IMR-90 (cell line): ENCODE measurements around the gene TMCC1. TPM values are rescaled to one million over a fixed set of nuclear protein-coding genes. Genes with fewer than 3 reads are reported as not detected.

ENCODE experiments used
- ATAC-seq: fragments of 200-7000 bp; cut with Tn5 transposase; 2 replicates; pipeline ENCODE4 v1.9.1; 2020; ENCODE audit warnings: low read depth, mild to moderate bottlenecking, moderate library complexity
- BruUV-seq: library from RNA; stranded (reverse); fragments of 400-500 nt; replicated peaks from 2 replicates; lab custom pipeline; 2021; lab: Mats Ljungman, UMichigan
- CTCF ChIA-PET: fragments of 300-600 bp; formaldehyde crosslinking; extraction: SDS; loops from one replicate; lab custom pipeline; 2021; ENCODE audit warnings: antibody characterized with exemption; lab: Yijun Ruan, JAX
- POLR2A ChIA-PET: fragments of 300-600 bp; sonication (Branson Sonifier 250); formaldehyde crosslinking; loops from one replicate; lab custom pipeline; 2022; ENCODE audit warnings: antibody characterized with exemption; ENCODE audit not compliant: unreplicated experiment; lab: Charles Lee
- DNase-seq: peaks from one replicate; pipeline ENCODE4 v3.0.0; 2013
- H2AFZ ChIP-seq: replicated peaks from 2 replicates; pipeline ENCODE3; 2013; ENCODE audit warnings: low read length, mild to moderate bottlenecking; ENCODE audit not compliant: poor library complexity
- H2AK5ac ChIP-seq: 2 replicates; pipeline ENCODE4 v1.6.1; 2013; ENCODE audit warnings: low read depth, low read length, inconsistent platforms
- H2AK9ac ChIP-seq: replicated peaks from 2 replicates; pipeline ENCODE3; 2013; ENCODE audit warnings: mild to moderate bottlenecking, low read depth, low read length, moderate library complexity; ENCODE audit not compliant: poor library complexity
- H2BK120ac ChIP-seq: 2 replicates; pipeline ENCODE4 v1.6.1; 2013; ENCODE audit warnings: low read depth, low read length, inconsistent platforms
- H2BK15ac ChIP-seq: 3 replicates; pipeline ENCODE4 v1.6.1; 2013; ENCODE audit warnings: low read depth, low read length, inconsistent platforms
- H2BK20ac ChIP-seq: 2 replicates; pipeline ENCODE4 v1.6.1; 2013; ENCODE audit warnings: low read depth, mild to moderate bottlenecking, inconsistent platforms, low read length, moderate library complexity
- H2BK5ac ChIP-seq: 2 replicates; pipeline ENCODE4 v1.6.1; 2013; ENCODE audit warnings: mild to moderate bottlenecking, low read depth, low read length, inconsistent platforms; ENCODE audit not compliant: poor library complexity, severe bottlenecking
- H3K14ac ChIP-seq: replicated peaks from 2 replicates; pipeline ENCODE4 v1.6.1; 2013; ENCODE audit warnings: low read depth, low read length, inconsistent platforms
- H3K18ac ChIP-seq: 2 replicates; pipeline ENCODE4 v1.6.1; 2013; ENCODE audit warnings: low read depth, low read length, control low read depth
- H3K23ac ChIP-seq: 2 replicates; pipeline ENCODE4 v1.6.1; 2013; ENCODE audit warnings: low read depth, low read length, inconsistent platforms
- H3K27ac ChIP-seq: 2 replicates; pipeline ENCODE4 v1.5.1; 2013; ENCODE audit warnings: mild to moderate bottlenecking, control low read depth, low read length; ENCODE audit not compliant: insufficient read depth
- H3K27me3 ChIP-seq: 2 replicates; pipeline ENCODE4 v1.6.1; 2013; ENCODE audit warnings: low read length; ENCODE audit not compliant: control insufficient read depth, insufficient read depth
- H3K36me3 ChIP-seq: 2 replicates; pipeline ENCODE4 v1.6.1; 2013; ENCODE audit warnings: low read length, mixed read lengths; ENCODE audit not compliant: control insufficient read depth, insufficient read depth
- H3K4ac ChIP-seq: 2 replicates; pipeline ENCODE4 v1.6.1; 2013; ENCODE audit warnings: low read depth, low read length, inconsistent platforms
- H3K4me1 ChIP-seq: 2 replicates; pipeline ENCODE4 v1.6.1; 2013; ENCODE audit warnings: low read length, mixed read lengths; ENCODE audit not compliant: control insufficient read depth, insufficient read depth
- H3K4me2 ChIP-seq: 2 replicates; pipeline ENCODE4 v1.6.1; 2013; ENCODE audit warnings: low read depth, mild to moderate bottlenecking, control low read depth, low read length, moderate library complexity
- H3K4me3 ChIP-seq: 2 replicates; pipeline ENCODE4 v1.5.1; 2013; ENCODE audit warnings: low read depth, mild to moderate bottlenecking, control low read depth, low read length, moderate library complexity; ENCODE audit not compliant: insufficient read depth
- H3K56ac ChIP-seq: 2 replicates; pipeline ENCODE4 v1.6.1; 2013; ENCODE audit warnings: low read length, inconsistent platforms; ENCODE audit not compliant: insufficient read depth; ENCODE audit errors: extremely low read depth
- H3K79me1 ChIP-seq, 2 experiments: 2 replicates each; pipeline ENCODE4 v1.6.1; 2013; ENCODE audit warnings: low read length in 2 of 2, inconsistent platforms in 1 of 2, low read depth in 1 of 2
- H3K9ac ChIP-seq: 2 replicates; pipeline ENCODE4 v1.6.1; 2013; ENCODE audit warnings: low read depth, low read length, control low read depth
- H3K9me1 ChIP-seq: 2 replicates; pipeline ENCODE4 v1.6.1; 2013; ENCODE audit warnings: low read length, inconsistent platforms; ENCODE audit not compliant: insufficient read depth
- H3K9me3 ChIP-seq: 2 replicates; pipeline ENCODE4 v1.6.1; 2013; ENCODE audit warnings: low read length; ENCODE audit not compliant: control insufficient read depth, insufficient read depth
- H4K20me1 ChIP-seq: 2 replicates; pipeline ENCODE4 v1.6.1; 2013; ENCODE audit warnings: low read length, inconsistent platforms; ENCODE audit not compliant: insufficient read depth
- H4K5ac ChIP-seq: 2 replicates; pipeline ENCODE4 v1.6.1; 2013; ENCODE audit warnings: mild to moderate bottlenecking, low read depth, low read length, control low read depth
- H4K8ac ChIP-seq, 2 experiments: 2 replicates each; pipeline ENCODE4 v1.6.1; 2013; ENCODE audit warnings: low read depth in 2 of 2, low read length in 2 of 2, control low read depth in 1 of 2, inconsistent platforms in 1 of 2
- H4K91ac ChIP-seq: 2 replicates; pipeline ENCODE4 v1.6.1; 2013; ENCODE audit warnings: low read depth, low read length, inconsistent platforms; ENCODE audit not compliant: insufficient read depth
- CEBPB ChIP-seq: IDR thresholded peaks from 2 replicates; pipeline ENCODE4 v1.6.1; 2012; ENCODE audit warnings: low read depth, low read length, improper control_type of control experiment
- MXI1 ChIP-seq: IDR thresholded peaks from 2 replicates; pipeline ENCODE4 v1.6.1; 2012; ENCODE audit warnings: low read depth, mild to moderate bottlenecking, low read length, moderate library complexity, borderline replicate concordance
- NFE2L2 ChIP-seq: fragments of 150-350 bp; IDR thresholded peaks from 2 replicates; pipeline ENCODE4 v1.6.1; 2016; ENCODE audit warnings: low read depth, mild to moderate bottlenecking, low read length
- RAD21 ChIP-seq: IDR thresholded peaks from 2 replicates; pipeline ENCODE4 v1.6.1; 2012; ENCODE audit warnings: low read length, improper control_type of control experiment
- RCOR1 ChIP-seq: IDR thresholded peaks from 2 replicates; pipeline ENCODE4 v1.6.1; 2012; ENCODE audit warnings: mild to moderate bottlenecking, low read length, improper control_type of control experiment; ENCODE audit not compliant: insufficient replicate concordance
- RFX5 ChIP-seq: IDR thresholded peaks from 2 replicates; pipeline ENCODE4 v1.8.0; 2012; ENCODE audit warnings: low read depth, mild to moderate bottlenecking, low read length, moderate library complexity
- SMC3 ChIP-seq: fragments of 150-350 bp; IDR thresholded peaks from 2 replicates; pipeline ENCODE4 v1.6.1; 2016; ENCODE audit warnings: low read depth, mild to moderate bottlenecking, antibody characterized with exemption, low read length, moderate library complexity
- WGBS, 2 experiments: methylation state at CpG; one replicate each; pipeline versions ENCODE4 v1.1.5 to v1.1.7; 2013; ENCODE audit warnings: missing lambda C conversion rate in 2 of 2; ENCODE audit not compliant: insufficient read length in 1 of 2; ENCODE audit errors: extremely low coverage in 2 of 2; 5-methylcytosine and 5-hydroxymethylcytosine counted together
- dilution Hi-C: fragments of 300-500 bp; cut with HindIII; formaldehyde crosslinking; loops from one replicate; pipeline ENCODE4 v1.14.3; 2018; ENCODE audit warnings: low sequenced_read_pairs; ENCODE audit not compliant: unreplicated experiment
- in situ Hi-C: fragments of 300-500 bp; cut with MboI; formaldehyde crosslinking; loops from 3 replicates; pipeline ENCODE4 v1.14.3; 2019; ENCODE audit warnings: low sequenced_read_pairs, inconsistent platforms, mixed read lengths
- intact Hi-C: fragments of 100-400 bp; cut with micrococcal nuclease; formaldehyde crosslinking; loops from 2 replicates; pipeline ENCODE4 v1.10.0; 2022
- polyA plus RNA-seq, 3 experiments: library from polyadenylated mRNA; depleted of rRNA; stranded (reverse); fragments of >200 nt; gene quantifications; 2 replicates each; pipeline ENCODE4 v1.2.3, GENCODE V29; 2012; ENCODE audit warnings: low replicate concordance in 1 of 3
- total RNA-seq: library from RNA; depleted of rRNA; stranded (reverse); fragments of >200 nt; gene quantifications from 2 replicates; pipeline ENCODE4 v1.2.3, GENCODE V29; 2012
- TF ChIP-seq, protein P1 (sequence below): conservative IDR thresholded peaks from 2 replicates; pipeline ENCODE4 v1.5.1; 2012; ENCODE audit warnings: mild to moderate bottlenecking, low read depth, low read length, improper control_type of control experiment
- TF ChIP-seq, protein P2 (sequence below): fragments of 150-350 bp; IDR thresholded peaks from 2 replicates; pipeline ENCODE4 v1.6.1; 2017; ENCODE audit warnings: mild to moderate bottlenecking, antibody characterized with exemption, low read length, low read depth

The TMCC1 gene
- total and polyA plus RNA-seq, 2 of the 4 experiments (the other 2 are of a cell fraction): 5.0 to 7.3 TPM

DNA sequence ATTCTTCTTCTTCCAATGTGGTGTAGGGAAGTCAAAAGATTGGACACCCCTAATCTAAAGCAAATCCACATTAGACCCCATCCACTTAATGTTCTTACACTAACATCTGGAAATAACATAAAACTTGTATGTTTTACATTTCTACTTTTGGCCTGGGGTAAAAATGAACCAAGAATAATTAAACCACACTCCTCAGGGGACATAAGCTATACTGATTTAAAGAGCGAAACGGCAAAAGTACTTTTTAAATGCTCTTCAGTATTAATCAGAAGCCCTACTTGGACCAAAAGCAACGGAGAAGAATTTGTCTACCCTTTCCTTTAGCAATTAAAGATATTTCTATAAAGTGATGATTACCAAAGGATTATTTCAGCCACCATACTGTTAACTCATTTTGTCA lies 123.9 kb downstream of the TMCC1 start:
- intact Hi-C loops (no loop called here), dilution Hi-C loops (no loop called here), in situ Hi-C loops (no loop called here)
- no peak overlapping the region for H4K5ac ChIP-seq
- no peaks in the 10 kb centered on the region; a peak in 2 of 4 replicates for H3K79me1 ChIP-seq
- H4K91ac ChIP-seq: no peak overlapping the region
- DNase-seq (no peak), ATAC-seq (no peak)
- H3K56ac ChIP-seq: no peak overlapping the region
- 0 out of 2 replicates have a peak, but pooled peaks cover 1% of the 10 kb centered on the region for H3K4me1 ChIP-seq
- no peak overlapping the region for H2BK120ac ChIP-seq
- no peak overlapping the region for H3K23ac ChIP-seq
- H3K18ac ChIP-seq: no peak overlapping the region
- no peaks in the 10 kb centered on the region; the same call in 1 of the 2 replicates for H4K20me1 ChIP-seq
- H2AK5ac ChIP-seq: no peak overlapping the region
- no CpG with 5 or more reads among the region's 3 CpGs for WGBS, 2 experiments
- CTCF ChIA-PET: interaction anchor here (0.6 kb wide), 1 partner anchor 164 kb away, joined by 3 read pairs; no protein-coding TSS in a partner anchor
- POLR2A ChIA-PET: no interaction called here
- no peak overlapping the region for H2AK9ac ChIP-seq
- no peak overlapping the region for H2BK5ac ChIP-seq
- no peaks in the 10 kb centered on the region for H3K9me3 ChIP-seq
- TF ChIP-seq RFX5 (no peak), NFE2L2 (no peak), RCOR1 (no peak), CEBPB (no peak), SMC3 (no peak), RAD21 (no peak), MXI1 (no peak)
- TF ChIP-seq, protein P1, sequence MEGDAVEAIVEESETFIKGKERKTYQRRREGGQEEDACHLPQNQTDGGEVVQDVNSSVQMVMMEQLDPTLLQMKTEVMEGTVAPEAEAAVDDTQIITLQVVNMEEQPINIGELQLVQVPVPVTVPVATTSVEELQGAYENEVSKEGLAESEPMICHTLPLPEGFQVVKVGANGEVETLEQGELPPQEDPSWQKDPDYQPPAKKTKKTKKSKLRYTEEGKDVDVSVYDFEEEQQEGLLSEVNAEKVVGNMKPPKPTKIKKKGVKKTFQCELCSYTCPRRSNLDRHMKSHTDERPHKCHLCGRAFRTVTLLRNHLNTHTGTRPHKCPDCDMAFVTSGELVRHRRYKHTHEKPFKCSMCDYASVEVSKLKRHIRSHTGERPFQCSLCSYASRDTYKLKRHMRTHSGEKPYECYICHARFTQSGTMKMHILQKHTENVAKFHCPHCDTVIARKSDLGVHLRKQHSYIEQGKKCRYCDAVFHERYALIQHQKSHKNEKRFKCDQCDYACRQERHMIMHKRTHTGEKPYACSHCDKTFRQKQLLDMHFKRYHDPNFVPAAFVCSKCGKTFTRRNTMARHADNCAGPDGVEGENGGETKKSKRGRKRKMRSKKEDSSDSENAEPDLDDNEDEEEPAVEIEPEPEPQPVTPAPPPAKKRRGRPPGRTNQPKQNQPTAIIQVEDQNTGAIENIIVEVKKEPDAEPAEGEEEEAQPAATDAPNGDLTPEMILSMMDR: no peak
- TF ChIP-seq, protein P2, sequence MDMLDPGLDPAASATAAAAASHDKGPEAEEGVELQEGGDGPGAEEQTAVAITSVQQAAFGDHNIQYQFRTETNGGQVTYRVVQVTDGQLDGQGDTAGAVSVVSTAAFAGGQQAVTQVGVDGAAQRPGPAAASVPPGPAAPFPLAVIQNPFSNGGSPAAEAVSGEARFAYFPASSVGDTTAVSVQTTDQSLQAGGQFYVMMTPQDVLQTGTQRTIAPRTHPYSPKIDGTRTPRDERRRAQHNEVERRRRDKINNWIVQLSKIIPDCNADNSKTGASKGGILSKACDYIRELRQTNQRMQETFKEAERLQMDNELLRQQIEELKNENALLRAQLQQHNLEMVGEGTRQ: no peak
- H3K4ac ChIP-seq: no peak overlapping the region
- no peaks in the 10 kb centered on the region for H3K27me3 ChIP-seq
- H3K27ac ChIP-seq: no peak overlapping the region
- no peak overlapping the region for H3K9ac ChIP-seq
- no peak overlapping the region for H2BK20ac ChIP-seq
- no peak overlapping the region for H3K4me3 ChIP-seq
- no peak overlapping the region for H2AFZ ChIP-seq
- H4K8ac ChIP-seq: no peak overlapping the region
- H3K14ac ChIP-seq: no peak overlapping the region
- no peak overlapping the region for H3K4me2 ChIP-seq
- BruUV-seq: no TSS peak
- H3K9me1 ChIP-seq: no peaks in the 10 kb centered on the region
- 0 out of 2 replicates have a peak, but pooled peaks cover 2% of the 10 kb centered on the region for H3K36me3 ChIP-seq
- H2BK15ac ChIP-seq: no peak overlapping the region
